D341Med (cell line): ENCODE measurements around the gene CDH12.
"Not testable (repeated sequence)": the region's sequence is repeated elsewhere in the genome, so short reads cannot be mapped to it uniquely, and the experiment has no call there.

Experiments
- DNase-seq: peaks from one replicate; pipeline ENCODE4 v3.0.0; 2012; ENCODE audit warnings: low spot score

The CDH12 gene

DNA sequence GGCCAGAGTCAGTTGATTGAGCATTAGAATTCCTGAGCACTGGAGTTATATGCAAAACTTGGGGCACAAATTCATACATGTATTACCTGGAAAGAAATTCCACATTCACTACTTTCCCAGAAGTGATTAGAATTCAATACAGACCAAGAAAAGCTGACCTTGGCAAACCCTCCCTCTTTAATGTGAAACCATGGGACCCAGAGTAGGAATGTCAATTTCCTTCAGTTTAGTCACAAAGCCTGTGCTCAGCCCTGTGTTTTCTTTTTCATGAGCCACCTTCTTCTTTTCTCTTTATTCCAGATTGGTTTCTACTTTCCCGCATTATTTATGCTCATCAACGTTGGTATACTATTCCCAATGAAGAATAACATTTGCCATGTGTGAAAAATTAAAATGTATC, 420.2 kb downstream of the CDH12 start:
- DNase-seq: no peak

DNA sequence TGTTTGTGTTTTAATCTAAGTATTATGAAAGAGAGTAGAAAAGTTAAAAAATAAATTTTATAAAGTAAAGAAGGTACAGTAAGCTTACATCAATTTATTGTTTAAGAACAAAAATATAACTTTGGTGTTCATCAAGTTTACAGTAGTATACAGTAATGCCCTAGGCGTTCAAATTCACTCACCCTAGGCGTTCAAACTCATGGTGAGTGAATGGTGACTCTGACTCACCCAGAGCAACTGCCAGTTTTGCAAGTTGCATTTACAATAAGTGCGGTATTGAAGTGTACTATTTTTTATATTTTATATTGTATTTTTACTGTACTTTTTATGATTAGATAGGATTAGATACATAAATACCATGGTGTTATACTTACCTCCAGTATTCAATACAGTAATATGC, 421.3 kb downstream of the CDH12 start:
- no peak for DNase-seq

GRCh38 chr5:22431406-22431805, 421.7 kb downstream of the CDH12 start:
- no peak for DNase-seq

GRCh38 chr5:22411554-22412349, 441.4 kb downstream of the CDH12 start:
- no peak for DNase-seq

- DNase-seq: no peak
These were observed 461.2 kb downstream of the CDH12 start for GRCh38 chr5:22391956-22392355.

GRCh38 chr5:22390888-22391287, 462.3 kb downstream of the CDH12 start:
- DNase-seq: no peak

DNA sequence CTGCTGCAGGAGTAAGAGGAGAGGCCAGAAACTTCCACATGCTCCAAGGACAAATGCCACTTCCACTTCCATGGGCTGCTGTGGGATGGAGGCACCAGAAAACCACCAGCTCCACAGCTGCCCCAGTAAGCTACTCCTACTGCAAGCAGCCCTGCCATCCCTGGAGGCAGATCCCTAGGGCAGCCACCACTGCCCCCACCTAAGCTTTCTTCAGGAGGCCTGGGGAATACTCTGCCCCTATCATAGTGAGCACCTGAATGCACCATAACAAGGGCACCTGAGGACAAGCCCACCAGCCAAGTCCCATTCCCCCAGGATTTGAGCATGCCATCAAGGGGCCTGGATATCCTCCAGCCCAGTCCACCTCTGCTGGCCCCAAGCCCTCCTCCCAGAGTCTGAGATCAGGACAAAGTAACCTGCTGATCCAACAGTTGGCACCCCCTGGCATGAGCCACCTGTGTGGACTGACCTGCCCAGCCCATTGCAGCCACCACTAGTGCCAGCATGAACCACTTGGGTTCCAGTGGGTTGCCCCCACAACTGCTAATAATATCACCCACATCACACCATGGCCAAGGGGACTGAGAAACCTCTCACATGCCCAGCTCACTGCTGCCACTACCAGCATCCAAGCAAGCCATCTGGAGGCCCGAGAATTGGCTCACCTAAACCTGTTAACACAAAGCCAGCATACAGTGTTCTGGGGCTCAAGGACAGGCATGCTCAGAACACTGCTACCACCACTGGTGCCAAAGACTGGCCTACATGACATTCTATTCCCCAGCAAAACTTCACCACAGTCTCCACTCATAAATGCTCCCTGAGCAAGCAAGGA, 480.1 kb downstream of the CDH12 start:
- DNase-seq: no peak

GRCh38 chr5:22372376-22372775, 480.8 kb downstream of the CDH12 start:
- DNase-seq: no peak

DNA sequence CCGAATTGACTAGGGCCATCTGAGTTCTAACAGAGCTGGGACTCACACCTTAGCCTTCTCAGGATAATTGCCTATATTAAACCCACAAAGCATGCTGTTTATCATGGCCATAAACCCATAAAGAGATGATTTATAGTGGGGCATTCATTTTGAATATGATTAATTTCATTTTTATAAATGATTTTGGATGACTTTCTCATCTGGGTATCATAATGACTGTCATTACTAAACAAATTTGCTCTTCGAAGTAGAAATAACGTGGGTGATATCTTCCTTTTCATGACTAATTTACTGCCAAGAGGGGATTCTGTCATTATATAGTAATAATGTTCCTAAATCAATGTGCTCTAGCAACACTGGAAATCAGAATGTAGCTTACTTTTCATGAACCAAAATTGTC, 498.2 kb downstream of the CDH12 start:
- DNase-seq: no peak

DNA sequence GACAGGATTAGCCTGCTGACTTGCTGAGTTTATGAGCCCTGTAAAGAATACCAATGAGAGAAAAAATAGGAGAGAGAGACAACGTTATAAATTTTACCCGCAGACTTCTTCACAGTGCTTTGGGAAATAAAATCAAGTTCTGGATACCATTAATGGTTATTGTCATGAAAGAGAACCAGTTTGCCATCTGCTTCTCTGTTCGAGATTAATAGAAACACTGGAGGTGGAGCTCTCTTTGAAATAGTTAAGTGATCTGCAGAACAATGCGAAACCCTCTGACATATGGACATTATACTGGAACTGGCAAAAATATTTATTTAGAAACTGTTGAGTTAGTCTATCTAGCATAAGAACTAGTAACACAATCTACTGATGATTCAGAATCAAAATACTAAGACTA, 500.7 kb downstream of the CDH12 start:
- no peak for DNase-seq

- DNase-seq: no peak
These were observed 502.0 kb downstream of the CDH12 start for GRCh38 chr5:22351178-22351577.

DNA sequence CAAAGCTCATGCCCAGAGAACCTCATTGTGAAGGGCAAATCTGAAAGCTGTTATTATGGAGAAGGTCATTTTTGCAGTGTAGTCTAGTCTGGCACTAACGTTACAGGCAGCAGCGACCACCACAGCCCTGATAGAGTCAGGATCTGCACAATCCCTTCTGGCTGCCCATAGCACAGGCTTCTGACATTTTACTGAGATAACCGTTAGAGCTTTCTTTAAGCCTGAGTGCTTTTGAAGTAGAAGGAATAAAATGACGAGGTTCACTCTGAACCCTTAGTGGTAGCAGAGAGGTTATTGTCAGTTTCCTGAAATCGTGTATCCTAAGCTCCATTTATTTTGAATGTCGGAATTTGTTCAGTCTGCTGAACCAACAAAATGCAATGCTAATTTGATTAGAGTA, 505.1 kb downstream of the CDH12 start:
- DNase-seq: no peak

DNA sequence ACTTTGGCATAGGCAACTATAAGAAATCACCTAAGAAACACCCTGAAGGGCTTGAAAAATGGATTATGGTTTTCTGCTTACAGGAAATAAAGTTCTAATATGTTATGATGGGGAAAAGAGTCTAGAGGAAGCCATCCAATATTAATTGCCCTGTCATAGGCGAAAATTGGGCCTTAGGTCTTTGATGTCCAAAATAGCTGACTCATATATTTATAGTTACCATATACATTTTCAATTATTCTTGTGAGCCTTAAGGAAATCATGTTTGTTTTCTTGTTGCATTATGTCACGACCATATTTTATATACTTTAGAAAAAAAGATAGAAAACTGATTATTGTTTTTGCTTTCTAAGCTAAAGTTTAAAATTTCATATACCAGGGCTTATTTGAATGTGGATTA, 509.1 kb downstream of the CDH12 start:
- DNase-seq: no peak

DNA sequence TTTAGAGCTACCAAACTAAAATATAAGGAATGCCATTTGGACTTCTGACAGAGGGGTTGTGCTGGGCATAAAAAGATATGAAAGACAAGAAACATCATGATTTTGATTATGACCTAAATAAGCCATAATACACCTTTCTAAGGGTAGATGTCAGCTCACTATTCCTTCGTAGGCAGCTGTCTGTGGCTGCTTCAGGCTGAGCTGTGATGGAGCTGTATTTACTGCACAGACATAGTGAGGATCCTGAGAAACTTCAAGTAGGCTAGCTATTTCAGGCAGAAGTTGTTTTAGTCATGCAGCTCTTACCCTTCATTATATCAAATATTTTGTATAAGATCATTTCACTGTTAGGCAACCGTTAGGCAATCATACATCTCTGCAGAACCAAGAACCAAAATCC, 511.7 kb downstream of the CDH12 start:
- DNase-seq: no peak

- DNase-seq: not testable (repeated sequence)
These were observed 520.2 kb downstream of the CDH12 start for GRCh38 chr5:22332949-22333348.

DNA sequence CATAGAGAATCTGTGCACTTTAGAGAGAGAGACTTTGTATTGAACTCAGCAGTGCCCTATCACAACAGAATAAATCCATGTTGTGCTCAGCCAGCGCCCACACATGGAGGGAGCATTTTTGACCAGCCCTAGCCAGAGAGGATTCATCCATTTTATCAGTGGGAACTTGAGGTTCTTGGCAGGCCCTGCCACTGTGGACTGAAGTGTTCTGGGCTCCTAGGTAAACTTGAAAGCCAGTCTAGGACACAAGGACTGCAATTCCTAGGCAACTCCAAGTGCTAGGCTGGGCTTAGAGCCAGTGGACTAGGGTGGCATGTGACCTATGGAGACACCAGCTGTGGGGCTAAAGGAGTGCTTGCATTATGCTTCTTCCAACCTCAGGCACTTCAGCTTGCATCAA, 523.5 kb downstream of the CDH12 start:
- no peak for DNase-seq

GRCh38 chr5:22319798-22320197, 533.3 kb downstream of the CDH12 start:
- DNase-seq: no peak

- no peak for DNase-seq
These were observed 536.9 kb downstream of the CDH12 start for GRCh38 chr5:22316294-22316693.

GRCh38 chr5:22315052-22315451, 538.1 kb downstream of the CDH12 start:
- DNase-seq: not testable (repeated sequence)

DNA sequence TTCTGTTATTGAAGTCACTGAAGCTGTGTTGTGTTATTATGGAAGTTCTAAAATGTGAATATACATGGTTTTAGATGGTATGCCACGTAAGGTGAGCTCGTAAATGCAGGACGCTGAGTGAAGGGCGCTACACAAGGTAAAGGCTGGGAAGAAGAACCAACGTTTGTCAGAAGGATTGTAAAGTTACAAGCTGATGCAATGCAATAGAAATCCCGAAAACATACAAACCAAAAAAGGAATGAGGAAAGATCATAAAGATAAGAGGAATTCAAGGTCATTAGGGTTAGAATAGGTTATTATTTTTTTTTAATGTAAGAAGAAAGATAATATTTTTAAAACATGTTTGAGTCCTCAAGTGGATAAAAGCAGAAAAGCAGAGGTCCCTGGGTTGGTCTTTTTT, 538.6 kb downstream of the CDH12 start:
- DNase-seq: no peak

GRCh38 chr5:22306011-22306410, 547.1 kb downstream of the CDH12 start:
- no peak for DNase-seq

GRCh38 chr5:22295832-22296231, 557.3 kb downstream of the CDH12 start:
- no peak for DNase-seq

- DNase-seq: no peak
These were observed 560.0 kb downstream of the CDH12 start for GRCh38 chr5:22293147-22293546.
